Measurements from ENCODE around the gene NPEPL1. TPM values are rescaled to one million over a fixed set of nuclear protein-coding genes. Genes with fewer than 3 reads are reported as not detected.

The NPEPL1 gene
- total RNA-seq, 2 donors from 2014 or later = 12.2 to 14.1 TPM

DNA sequence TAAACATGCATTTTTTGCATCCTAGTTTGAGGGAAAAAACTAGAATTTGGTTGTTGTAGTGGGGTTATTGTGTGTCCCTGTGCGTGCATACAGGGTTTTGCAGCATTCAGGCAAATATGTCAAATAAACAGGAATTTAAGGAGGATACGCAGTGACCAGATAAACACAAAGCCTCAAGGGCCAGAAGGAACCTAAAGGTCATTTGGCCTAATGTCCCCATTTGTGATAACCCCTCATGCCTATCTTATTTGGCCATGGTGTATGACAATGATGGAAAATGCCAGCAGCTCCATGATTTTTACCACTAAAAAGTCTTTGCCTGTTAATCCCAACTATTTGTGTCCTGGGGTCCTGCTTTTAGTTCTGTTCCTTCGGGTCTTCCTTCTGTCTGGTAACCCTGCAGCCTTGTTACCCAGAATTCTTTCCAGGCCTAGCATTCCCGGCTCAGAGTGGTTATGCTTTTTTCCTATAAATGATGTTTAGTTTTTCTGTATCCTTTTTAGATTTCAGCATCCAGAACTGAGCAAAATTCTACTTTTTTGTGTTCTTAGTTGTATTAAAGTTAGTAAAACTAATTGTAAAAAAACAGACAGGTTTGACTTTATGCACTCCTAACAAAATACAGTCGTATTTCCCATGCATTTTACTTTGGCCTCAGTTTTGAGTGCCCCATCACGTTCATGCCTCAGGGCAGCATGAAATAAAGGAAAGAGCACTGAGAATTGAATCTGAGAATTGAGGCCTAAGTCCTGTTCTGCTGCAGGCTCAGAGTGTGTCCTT lies 37.1 kb upstream of the NPEPL1 start:
- H3K27me3 ChIP-seq = no peaks in the 10 kb centered on the region
- peaks cover 0 to 58% of the 10 kb centered on the region in 2 donors for H3K4me1 ChIP-seq
- DNase-seq (ENCODE audit: low spot score) = no peak
- H3K9me3 ChIP-seq = no peaks in the 10 kb centered on the region
- TF ChIP-seq CTCF (IDR thresholded peaks at IDR 0.05) = no peak
- no peaks in the 10 kb centered on the region for H3K36me3 ChIP-seq
- H3K4me3 ChIP-seq = no peak overlapping the region
- no peak overlapping the region for H3K27ac ChIP-seq

GRCh38 chr20:58656831-58657230 lies 35.8 kb upstream of the NPEPL1 start:
- no peak for TF ChIP-seq CTCF (IDR thresholded peaks at IDR 0.05)
- Histone ChIP-seq H3K4me1 (peaks cover 0 to 68% of the 10 kb centered on the region in 2 donors), H3K36me3 (peaks cover 6% of the 10 kb centered on the region), H3K27ac (no peak overlapping the region), H3K9me3 (no peaks in the 10 kb centered on the region), H3K4me3 (no peak overlapping the region), H3K27me3 (no peaks in the 10 kb centered on the region)
- no peak for DNase-seq (ENCODE audit: low spot score)

DNA sequence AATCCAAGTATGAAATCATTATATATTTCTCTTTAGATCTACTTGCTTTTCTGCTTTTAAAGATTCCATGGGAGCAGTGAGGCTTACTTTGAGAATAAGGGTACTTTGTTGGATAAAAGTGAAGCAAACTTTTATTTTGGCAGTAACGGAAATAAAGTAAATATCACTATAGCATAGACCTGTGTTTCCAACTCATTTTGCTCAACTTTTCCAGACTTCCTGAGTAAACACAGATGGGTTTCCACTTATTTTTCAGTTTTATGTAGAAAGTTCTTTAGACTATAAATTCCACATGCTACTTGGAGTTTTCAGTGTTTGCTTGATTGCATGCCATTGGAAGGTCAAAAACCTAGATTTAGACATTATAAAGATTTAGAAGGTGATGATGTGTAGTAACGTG lies 35.3 kb upstream of the NPEPL1 start:
- no peak overlapping the region for H3K4me3 ChIP-seq
- no peaks in the 10 kb centered on the region for H3K27me3 ChIP-seq
- H3K4me1 ChIP-seq = peaks cover 0 to 73% of the 10 kb centered on the region in 2 donors
- peaks cover 6% of the 10 kb centered on the region for H3K36me3 ChIP-seq
- no peak for TF ChIP-seq CTCF (IDR thresholded peaks at IDR 0.05)
- DNase-seq (ENCODE audit: low spot score) = no peak
- H3K27ac ChIP-seq = no peak overlapping the region
- H3K9me3 ChIP-seq = no peaks in the 10 kb centered on the region

GRCh38 chr20:58657986-58658385 lies 34.6 kb upstream of the NPEPL1 start:
- Histone ChIP-seq H3K36me3 (peaks cover 6% of the 10 kb centered on the region), H3K4me3 (no peak overlapping the region), H3K4me1 (peaks cover 0 to 67% of the 10 kb centered on the region in 2 donors), H3K9me3 (no peaks in the 10 kb centered on the region), H3K27me3 (no peaks in the 10 kb centered on the region), H3K27ac (no peak overlapping the region)
- TF ChIP-seq CTCF (IDR thresholded peaks at IDR 0.05) = no peak
- no peak for DNase-seq (ENCODE audit: low spot score)

DNA sequence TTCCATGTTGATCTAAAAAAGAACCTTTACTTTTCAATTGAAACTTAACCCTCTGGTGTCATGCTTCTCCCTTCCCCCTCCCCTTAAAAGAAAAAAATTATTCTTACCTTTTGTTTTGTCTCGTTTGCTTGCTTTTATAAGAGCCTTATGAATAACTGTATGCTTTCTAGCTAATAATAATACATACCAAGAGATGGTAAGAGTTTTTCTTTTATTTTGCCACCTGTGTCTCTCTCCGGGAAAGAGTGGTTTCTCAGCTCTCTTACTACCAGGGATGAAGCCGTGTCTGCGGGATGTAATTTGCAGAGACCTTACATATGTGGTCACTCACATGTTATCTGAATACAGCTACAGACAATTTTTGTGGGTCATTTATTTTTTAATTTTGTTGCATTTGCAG lies 33.8 kb upstream of the NPEPL1 start:
- peaks cover 6% of the 10 kb centered on the region for H3K36me3 ChIP-seq
- no peak overlapping the region for H3K4me3 ChIP-seq
- TF ChIP-seq CTCF (IDR thresholded peaks at IDR 0.05) = no peak
- no peak overlapping the region for H3K27ac ChIP-seq
- H3K9me3 ChIP-seq = no peaks in the 10 kb centered on the region
- H3K4me1 ChIP-seq = peaks cover 0 to 59% of the 10 kb centered on the region in 2 donors
- no peaks in the 10 kb centered on the region for H3K27me3 ChIP-seq
- DNase-seq (ENCODE audit: low spot score) = no peak

DNA sequence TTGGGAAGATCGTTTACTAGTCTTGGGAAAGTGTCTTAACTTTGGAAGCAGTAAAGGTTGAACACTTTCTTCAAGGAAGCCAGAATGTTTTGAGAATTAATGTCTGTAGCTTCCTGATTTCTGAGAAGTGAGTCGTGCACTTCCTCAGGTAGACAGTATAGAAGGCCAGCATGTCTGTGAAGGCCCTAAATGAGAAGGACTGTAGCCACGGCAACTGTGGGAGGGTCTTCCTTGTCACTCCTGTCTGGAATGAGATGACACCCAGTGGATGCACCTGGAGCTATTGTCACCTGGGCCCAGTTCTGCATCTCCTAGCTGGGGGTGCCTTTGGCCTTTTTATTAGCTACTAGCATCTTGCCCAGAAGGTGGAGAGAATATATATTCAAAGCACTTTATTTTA lies 32.8 kb upstream of the NPEPL1 start:
- peaks cover 0 to 50% of the 10 kb centered on the region in 2 donors for H3K4me1 ChIP-seq
- peaks cover 6% of the 10 kb centered on the region for H3K36me3 ChIP-seq
- TF ChIP-seq CTCF (IDR thresholded peaks at IDR 0.05) = no peak
- no peaks in the 10 kb centered on the region for H3K27me3 ChIP-seq
- no peak for DNase-seq (ENCODE audit: low spot score)
- H3K9me3 ChIP-seq = no peaks in the 10 kb centered on the region
- no peak overlapping the region for H3K27ac ChIP-seq
- no peak overlapping the region for H3K4me3 ChIP-seq

Data from right atrium auricular region (tissue), 2 donors.